ENCODE results near the gene DAAM1.

GRCh38 chr14:59334253-59334652 lies 145.8 kb downstream of the DAAM1 start:
- TF ChIP-seq CTCF (IDR thresholded peaks at IDR 0.05): no peak
- TF ChIP-seq POLR2A (IDR thresholded peaks at IDR 0.05): no peak
